K562 (cell line): Measurements from ENCODE around the gene POLR2L. TPM values are rescaled to one million over a fixed set of nuclear protein-coding genes. Genes with fewer than 3 reads are reported as not detected.

Source experiments
- ATAC-seq: fragments of 200-7000 bp; cut with Tn5 transposase; 3 replicates; pipeline ENCODE4 v1.9.1; 2020; ENCODE audit warnings: moderate library complexity
- BruUV-seq: library from RNA; stranded (reverse); fragments of 400-500 nt; replicated peaks from 2 replicates; lab custom pipeline; 2021; lab: Mats Ljungman, UMichigan
- CTCF ChIA-PET: fragments of 300-600 bp; formaldehyde crosslinking; extraction: SDS; loops from one replicate; lab custom pipeline; 2021; ENCODE audit warnings: low intra/inter-chr PET ratio; lab: Yijun Ruan, JAX
- POLR2A ChIA-PET: fragments of 300-600, 350-650 bp; sonication (Branson Sonifier 250); formaldehyde crosslinking; extraction: SDS; loops from one replicate; lab custom pipeline; 2021; ENCODE audit warnings: antibody characterized with exemption, inconsistent platforms; lab: Yijun Ruan, JAX
- DNase-seq, 4 experiments: peaks; one replicate each; pipeline versions ENCODE4 v3.0.0 to v3.0.0-alpha.2; 2011 to 2018; ENCODE audit warnings: low spot score in 3 of 4, mixed read lengths in 3 of 4; ENCODE audit errors: extremely low read depth in 1 of 4
- FAIRE-seq: peaks from 2 replicates; lab custom pipeline; 2011; peaks lifted over from hg19 to GRCh38; lab: Jason Lieb, UNC
- H2AFZ ChIP-seq: 2 replicates; pipeline ENCODE4 v1.6.0; 2011; ENCODE audit warnings: low read depth, low read length, control low read depth, inconsistent platforms
- H3K27ac ChIP-seq: fragments of 200-600 bp; 3 replicates; pipeline ENCODE4 v1.8.0; 2011; ENCODE audit warnings: low read depth, mild to moderate bottlenecking, control low read depth, inconsistent platforms, low read length, moderate library complexity, mixed read lengths; ENCODE audit errors: extremely low read depth
- H3K27me3 ChIP-seq, 2 experiments: fragments of 300-600 bp in 1 of 2; 2 replicates in 1 of 2; 3 replicates in 1 of 2; pipeline versions ENCODE4 v1.6.0 to v1.8.0; 2011; ENCODE audit warnings: inconsistent platforms in 2 of 2, low read length in 2 of 2, mild to moderate bottlenecking in 1 of 2, mixed read lengths in 1 of 2, moderate library complexity in 1 of 2; ENCODE audit not compliant: control insufficient read depth in 2 of 2, insufficient read depth in 2 of 2
- H3K36me3 ChIP-seq: fragments of 300-600 bp; 3 replicates; pipeline ENCODE4 v1.8.0; 2011; ENCODE audit warnings: mild to moderate bottlenecking, low read length, inconsistent platforms; ENCODE audit not compliant: control insufficient read depth, insufficient read depth
- H3K4me1 ChIP-seq, 2 experiments: fragments of 200-600 bp in 1 of 2; replicated peaks in 1 of 2; 2 replicates in 1 of 2; 3 replicates in 1 of 2; pipeline versions ENCODE4 v1.5.1 to v1.8.0; 2011; ENCODE audit warnings: inconsistent platforms in 2 of 2, low read length in 2 of 2, mild to moderate bottlenecking in 1 of 2, mixed read lengths in 1 of 2, moderate library complexity in 1 of 2; ENCODE audit not compliant: control insufficient read depth in 2 of 2, insufficient read depth in 2 of 2
- H3K4me2 ChIP-seq: 2 replicates; pipeline ENCODE4 v1.6.1; 2011; ENCODE audit warnings: low read length, control low read depth, inconsistent platforms, mixed read lengths; ENCODE audit not compliant: insufficient read depth
- H3K4me3 ChIP-seq: fragments of 200-600 bp; sonication (generic), shearing (Covaris generic); 2 replicates; pipeline ENCODE4 v1.5.1; 2016; ENCODE audit warnings: control low read depth, inconsistent platforms
- H3K79me2 ChIP-seq: fragments of 200-600 bp; 3 replicates; pipeline ENCODE4 v1.8.0; 2011; ENCODE audit warnings: low read length, inconsistent platforms; ENCODE audit not compliant: control insufficient read depth, insufficient read depth
- H3K9ac ChIP-seq, 2 experiments: 2 replicates each; pipeline versions ENCODE4 v1.6.0 to v1.6.1; 2011; ENCODE audit warnings: low read depth in 2 of 2, low read length in 2 of 2, control low read depth in 1 of 2, inconsistent platforms in 1 of 2, mild to moderate bottlenecking in 1 of 2, mixed read lengths in 1 of 2; ENCODE audit not compliant: insufficient read depth in 1 of 2
- H3K9me1 ChIP-seq: one replicate; pipeline ENCODE4 v1.6.0; 2011; ENCODE audit warnings: inconsistent platforms, mild to moderate bottlenecking, low read length, moderate library complexity; ENCODE audit not compliant: control insufficient read depth, insufficient read depth
- H3K9me3 ChIP-seq: replicated peaks from 2 replicates; pipeline ENCODE4 v1.5.1; 2011; ENCODE audit warnings: low read depth, low read length, inconsistent platforms; ENCODE audit not compliant: control insufficient read depth, insufficient read depth
- H4K20me1 ChIP-seq: replicated peaks from 2 replicates; pipeline ENCODE4 v1.6.1; 2011; ENCODE audit warnings: low read length, inconsistent platforms, mixed read lengths; ENCODE audit not compliant: control insufficient read depth, insufficient read depth
- BHLHE40 ChIP-seq: IDR thresholded peaks from 2 replicates; pipeline ENCODE4 v1.6.1; 2011; ENCODE audit warnings: low read length, improper control_type of control experiment
- MXI1 ChIP-seq: IDR thresholded peaks from 2 replicates; pipeline ENCODE4 v1.6.1; 2011; ENCODE audit warnings: low read depth, mild to moderate bottlenecking, improper control_type of control experiment, low read length
- NCOA6 ChIP-seq: fragments of 450-650 bp; IDR thresholded peaks from 2 replicates; pipeline ENCODE4 v1.6.1; 2017; ENCODE audit warnings: mild to moderate bottlenecking
- POLR2A ChIP-seq: fragments of 450-650 bp; conservative IDR thresholded peaks from 2 replicates; pipeline ENCODE4 v1.6.1; 2016
- POLR2G ChIP-seq: fragments of 200-400 bp; formaldehyde crosslinking; IDR thresholded peaks from 2 replicates; pipeline ENCODE4 v1.6.1; 2017; ENCODE audit warnings: low read depth, mild to moderate bottlenecking, antibody characterized with exemption, low read length, moderate library complexity
- RFX1 ChIP-seq: fragments of 450-650 bp; IDR thresholded peaks from 2 replicates; pipeline ENCODE4 v1.6.1; 2016; ENCODE audit warnings: mild to moderate bottlenecking, moderate library complexity
- VEZF1 ChIP-seq: fragments of 200-800 bp; sonication (Bioruptor generic); IDR thresholded peaks from 2 replicates; pipeline ENCODE4 v1.6.1; 2017; ENCODE audit warnings: missing genetic modification characterization, missing compliant biosample characterization
- ZKSCAN3 ChIP-seq: fragments of 250-450 bp; sonication (Bioruptor Pico); IDR thresholded peaks from 2 replicates; pipeline ENCODE4 v1.4.0; 2020
- WGBS: fragments of 100-300 bp; shearing (Covaris generic); methylation state at CpG from one replicate; pipeline ENCODE4 v1.1.6; 2016; ENCODE audit warnings: low coverage, mixed read lengths; ENCODE audit not compliant: insufficient coverage; ENCODE audit errors: missing lambda C conversion rate; 5-methylcytosine and 5-hydroxymethylcytosine counted together
- in situ Hi-C: fragments of 300-500 bp; cut with MboI; formaldehyde crosslinking; loops from 4 replicates; pipeline ENCODE4 v1.15.0; 2018; ENCODE audit warnings: inconsistent platforms, mixed read lengths
- intact Hi-C: fragments of 100-400 bp; cut with micrococcal nuclease; formaldehyde crosslinking; loops from 2 replicates; pipeline ENCODE4 v1.14.2; 2022
- polyA plus RNA-seq, 8 experiments: library from polyadenylated mRNA; depleted of rRNA in 4 of 8; stranded (reverse) in 5 of 8; unstranded in 3 of 8; fragments of >200 nt; fragmentation: Nextera tagmentation in 2 of 8; fragmentation: Illumina TruSeq in 1 of 8; extraction: Ambion mirVana in 2 of 8; extraction: Trizol in 1 of 8; gene quantifications; 2 replicates each; pipeline versions ENCODE4 v1.2.1 to v1.2.3, GENCODE V29; 2011 to 2014; ENCODE audit warnings: inconsistent platforms in 1 of 8, missing spikeins in 1 of 8
- total RNA-seq, 7 experiments: library from RNA; depleted of rRNA in 6 of 7; stranded (reverse); fragments of >200 nt in 6 of 7; fragmentation: Illumina TruSeq in 2 of 7; extraction: Trizol in 2 of 7; gene quantifications; 2 replicates each; pipeline versions ENCODE4 v1.2.1 to v1.2.3, GENCODE V29; 2011 to 2021; ENCODE audit warnings: low replicate concordance in 1 of 7
- TF ChIP-seq, protein P1 (sequence below): sonication (generic); formaldehyde crosslinking; IDR thresholded peaks from 2 replicates; pipeline ENCODE4 v1.9.0; 2022; ENCODE audit warnings: mild to moderate bottlenecking, missing genetic modification reagents
- TF ChIP-seq, protein P2 (sequence below): sonication (generic); formaldehyde crosslinking; IDR thresholded peaks from 2 replicates; pipeline ENCODE4 v1.9.0; 2022; ENCODE audit warnings: mild to moderate bottlenecking, missing genetic modification reagents
- TF ChIP-seq, protein P3 (sequence below): sonication (generic); formaldehyde crosslinking; IDR thresholded peaks from 2 replicates; pipeline ENCODE4 v1.5.0; 2020; ENCODE audit warnings: missing genetic modification reagents
- TF ChIP-seq, protein P4 (sequence below): sonication (generic); formaldehyde crosslinking; IDR thresholded peaks from 2 replicates; pipeline ENCODE4 v1.8.1; 2023; ENCODE audit warnings: mild to moderate bottlenecking, missing genetic modification reagents
- TF ChIP-seq, protein P5 (sequence below), 3 experiments: fragments of 200-800 bp in 1 of 3; sonication (Bioruptor generic) in 1 of 3; sonication (generic) in 1 of 3; formaldehyde crosslinking in 1 of 3; IDR thresholded peaks; 2 replicates each; pipeline versions ENCODE4 v1.6.1 to v1.8.0; 2016 to 2022; ENCODE audit warnings: mild to moderate bottlenecking in 2 of 3, missing compliant biosample characterization in 2 of 3, missing genetic modification characterization in 2 of 3, missing genetic modification reagents in 1 of 3

POLR2L gene
- total and polyA plus RNA-seq, 9 of the 15 experiments (the other 6 are each of a cell fraction or from before 2014, with no cell fraction given), result 38.3 to 688 (median 108) TPM

DNA sequence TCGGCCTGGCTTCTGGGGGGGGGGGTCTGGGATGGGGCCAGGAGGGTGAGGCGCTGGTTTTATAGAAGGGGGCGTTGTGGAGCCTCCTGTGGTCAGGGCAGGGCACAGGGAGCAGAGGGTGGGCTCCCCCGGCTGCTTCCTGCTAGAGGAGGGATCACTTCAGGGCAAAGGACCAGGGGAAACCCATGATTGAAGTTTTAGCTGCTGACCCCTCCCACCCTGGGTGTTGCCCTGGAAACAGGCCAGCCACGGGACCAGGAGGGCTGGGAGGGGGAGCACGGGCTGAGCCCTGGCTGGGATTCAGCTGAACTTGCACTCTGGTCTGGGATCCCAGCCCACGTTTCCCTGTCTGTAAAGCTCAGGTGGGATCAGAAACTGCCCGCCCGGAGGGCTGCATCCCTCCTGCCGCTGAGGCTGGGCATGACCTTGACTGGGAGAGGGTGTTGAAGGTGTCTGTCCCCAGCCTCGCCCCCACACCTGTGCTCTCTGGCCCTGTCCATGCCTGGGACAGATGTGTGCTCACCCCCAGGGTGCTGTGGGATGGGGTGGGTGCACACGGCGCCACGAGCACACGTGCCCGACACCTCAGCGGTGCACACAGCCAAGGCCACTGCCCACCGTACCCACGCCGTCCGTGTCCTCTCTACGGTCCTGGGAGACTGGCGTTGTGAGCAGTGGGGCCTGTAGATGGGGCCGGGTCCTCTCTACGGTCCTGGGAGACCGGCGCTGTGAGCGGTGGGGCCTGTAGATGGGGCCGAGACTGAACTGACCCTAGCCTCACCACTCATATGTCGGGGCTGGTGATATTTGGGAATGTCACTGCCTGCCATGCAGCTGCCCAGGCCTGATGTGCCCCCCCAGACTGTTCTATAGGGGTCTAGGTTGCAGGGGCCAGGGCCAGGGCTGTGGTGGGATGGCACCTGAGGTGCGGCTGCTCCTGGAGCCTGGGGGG is 2.6 kb upstream of the POLR2L start:
- CTCF ChIA-PET, result no interaction called here
- WGBS, result 72% methylated on average over 23 of the region's 31 CpGs
- peak; percentile 28 for ATAC-seq
- Histone ChIP-seq H3K9me3 (no peaks in the 10 kb centered on the region), H3K79me2 (peaks cover 37% of the 10 kb centered on the region), H3K27ac (no peak overlapping the region), H3K9ac (peak overlapping the region in 1 of 2 experiments; percentile 75; a peak in 2 of 4 replicates), H2AFZ (no peak overlapping the region), H3K4me3 (no peak overlapping the region), H3K36me3 (peaks cover 14% of the 10 kb centered on the region; the same call in 1 of the 3 replicates), H3K27me3 (no peaks in the 10 kb centered on the region), H3K4me2 (no peak overlapping the region), H3K4me1 (peaks cover 27 to 80% of the 10 kb centered on the region in 2 experiments), H4K20me1 (no peaks in the 10 kb centered on the region; the same call in 1 of the 2 replicates), H3K9me1 (peaks cover 3% of the 10 kb centered on the region)
- intact Hi-C loops (loop anchor here (5.0 to 10.0 kb wide), 2 partner anchors 70 to 207 kb away; partner anchors contain the start of gene CHID1), in situ Hi-C loops (no loop called here)
- peak; percentile 64 for FAIRE-seq
- BruUV-seq, result no TSS peak
- POLR2A ChIA-PET, result interaction anchor here (0.5 to 1.6 kb wide), 2 partner anchors 11 to 56 kb away, joined by 5 read pairs; no protein-coding TSS in a partner anchor
- peak; percentile 66 to 79 (median 70) for DNase-seq
- TF ChIP-seq POLR2A, result no peak
- peak; percentile 80 for TF ChIP-seq BHLHE40
- TF ChIP-seq, protein P1, sequence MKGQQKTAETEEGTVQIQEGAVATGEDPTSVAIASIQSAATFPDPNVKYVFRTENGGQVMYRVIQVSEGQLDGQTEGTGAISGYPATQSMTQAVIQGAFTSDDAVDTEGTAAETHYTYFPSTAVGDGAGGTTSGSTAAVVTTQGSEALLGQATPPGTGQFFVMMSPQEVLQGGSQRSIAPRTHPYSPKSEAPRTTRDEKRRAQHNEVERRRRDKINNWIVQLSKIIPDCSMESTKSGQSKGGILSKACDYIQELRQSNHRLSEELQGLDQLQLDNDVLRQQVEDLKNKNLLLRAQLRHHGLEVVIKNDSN (CRISPR knock-in tag), result peak; percentile 55
- TF ChIP-seq MXI1, result 0 out of 2 replicates have a peak, but pooled peaks have one; percentile 33
- TF ChIP-seq RFX1, result peak; percentile 90
- no peak for TF ChIP-seq ZKSCAN3 (CRISPR knock-in tag)
- TF ChIP-seq, protein P2, sequence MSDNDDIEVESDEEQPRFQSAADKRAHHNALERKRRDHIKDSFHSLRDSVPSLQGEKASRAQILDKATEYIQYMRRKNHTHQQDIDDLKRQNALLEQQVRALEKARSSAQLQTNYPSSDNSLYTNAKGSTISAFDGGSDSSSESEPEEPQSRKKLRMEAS (CRISPR knock-in tag), result 0 out of 2 replicates have a peak, but pooled peaks have one; percentile 26
- TF ChIP-seq, protein P3, sequence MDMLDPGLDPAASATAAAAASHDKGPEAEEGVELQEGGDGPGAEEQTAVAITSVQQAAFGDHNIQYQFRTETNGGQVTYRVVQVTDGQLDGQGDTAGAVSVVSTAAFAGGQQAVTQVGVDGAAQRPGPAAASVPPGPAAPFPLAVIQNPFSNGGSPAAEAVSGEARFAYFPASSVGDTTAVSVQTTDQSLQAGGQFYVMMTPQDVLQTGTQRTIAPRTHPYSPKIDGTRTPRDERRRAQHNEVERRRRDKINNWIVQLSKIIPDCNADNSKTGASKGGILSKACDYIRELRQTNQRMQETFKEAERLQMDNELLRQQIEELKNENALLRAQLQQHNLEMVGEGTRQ (CRISPR knock-in tag), result peak; percentile 45
- no peak for TF ChIP-seq NCOA6
- TF ChIP-seq, protein P4, sequence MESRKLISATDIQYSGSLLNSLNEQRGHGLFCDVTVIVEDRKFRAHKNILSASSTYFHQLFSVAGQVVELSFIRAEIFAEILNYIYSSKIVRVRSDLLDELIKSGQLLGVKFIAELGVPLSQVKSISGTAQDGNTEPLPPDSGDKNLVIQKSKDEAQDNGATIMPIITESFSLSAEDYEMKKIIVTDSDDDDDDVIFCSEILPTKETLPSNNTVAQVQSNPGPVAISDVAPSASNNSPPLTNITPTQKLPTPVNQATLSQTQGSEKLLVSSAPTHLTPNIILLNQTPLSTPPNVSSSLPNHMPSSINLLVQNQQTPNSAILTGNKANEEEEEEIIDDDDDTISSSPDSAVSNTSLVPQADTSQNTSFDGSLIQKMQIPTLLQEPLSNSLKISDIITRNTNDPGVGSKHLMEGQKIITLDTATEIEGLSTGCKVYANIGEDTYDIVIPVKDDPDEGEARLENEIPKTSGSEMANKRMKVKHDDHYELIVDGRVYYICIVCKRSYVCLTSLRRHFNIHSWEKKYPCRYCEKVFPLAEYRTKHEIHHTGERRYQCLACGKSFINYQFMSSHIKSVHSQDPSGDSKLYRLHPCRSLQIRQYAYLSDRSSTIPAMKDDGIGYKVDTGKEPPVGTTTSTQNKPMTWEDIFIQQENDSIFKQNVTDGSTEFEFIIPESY (CRISPR knock-in tag), result peak; percentile 15; the same call in 1 of the 2 replicates
- TF ChIP-seq, protein P5, sequence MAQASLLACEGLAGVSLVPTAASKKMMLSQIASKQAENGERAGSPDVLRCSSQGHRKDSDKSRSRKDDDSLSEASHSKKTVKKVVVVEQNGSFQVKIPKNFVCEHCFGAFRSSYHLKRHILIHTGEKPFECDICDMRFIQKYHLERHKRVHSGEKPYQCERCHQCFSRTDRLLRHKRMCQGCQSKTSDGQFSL (CRISPR knock-in tag; IDR thresholded peaks at IDR 0.05), result peak; percentile 41; the same call in 1 of the 2 replicates
- TF ChIP-seq, protein P5 (tag; IDR thresholded peaks at IDR 0.05), result 0 out of 4 replicates have a peak, but pooled peaks of 1 of the 2 experiments have one; percentile 46
- TF ChIP-seq VEZF1 (CRISPR knock-in tag), result peak; percentile 75
- TF ChIP-seq POLR2G, result peak; percentile 43; the same call in 1 of the 2 replicates
